ENCODE results near the gene TAS2R50. TPM values are rescaled to one million over a fixed set of nuclear protein-coding genes. Genes with fewer than 3 reads are reported as not detected.

TAS2R50 gene
- total and polyA plus RNA-seq, 9 of the 15 experiments (the other 6 are each of a cell fraction or from before 2014, with no cell fraction given) = 0.06 to 1.3 (median 0.42) TPM; not detected in 3

GRCh38 chr12:10989107-10989506, 2.4 kb upstream of the TAS2R50 start (continued):
- TF ChIP-seq ZBTB43 (CRISPR knock-in tag; IDR thresholded peaks at IDR 0.05) (no peak), U2AF2 (optimal IDR thresholded peaks at IDR 0.05; ENCODE audit: low read depth, low read length) (no peak), NFYB (IDR thresholded peaks at IDR 0.05; ENCODE audit: extremely low read depth, insufficient read length) (no peak)

GRCh38 chr12:10982244-10982643, 4.5 kb downstream of the TAS2R50 start:
- H3K9me3 ChIP-seq (replicated peaks; ENCODE audit: control insufficient read depth, insufficient read depth, low read depth, low read length) = no peaks in the 10 kb centered on the region
- no peak for DNase-seq (ENCODE audit: extremely low read depth in 1 of 4, low spot score in 3 of 4)
- no peaks in the 10 kb centered on the region for H3K79me2 ChIP-seq (ENCODE audit: control insufficient read depth, insufficient read depth, low read length)
- H3K9me1 ChIP-seq (ENCODE audit: control insufficient read depth, insufficient read depth, low read length) = no peaks in the 10 kb centered on the region
- FAIRE-seq = no peak
- no peaks in the 10 kb centered on the region for H4K20me1 ChIP-seq (replicated peaks; ENCODE audit: control insufficient read depth, insufficient read depth, low read length)
- H3K36me3 ChIP-seq (ENCODE audit: control insufficient read depth, insufficient read depth, low read length) = no peaks in the 10 kb centered on the region
- intact Hi-C loops (cut with micrococcal nuclease) = no loop called here
- H2AFZ ChIP-seq (ENCODE audit: low read depth, low read length) = no peak overlapping the region
- ChIA-PET CTCF (ENCODE audit: low intra/inter-chr PET ratio) (no interaction called here), POLR2A (no interaction called here)
- H3K4me1 ChIP-seq (replicated peaks in 1 of 2; ENCODE audit: control insufficient read depth in 2 of 2, insufficient read depth in 2 of 2, low read length in 2 of 2) = no peaks in the 10 kb centered on the region
- H3K4me2 ChIP-seq (ENCODE audit: insufficient read depth, low read length) = no peak overlapping the region
- no peak for ATAC-seq
- whole genome bisulfite sequencing (ENCODE audit: insufficient coverage, low coverage, missing lambda C conversion rate) = 83% methylated on average over 5 of the region's 5 CpGs
- H3K27ac ChIP-seq (ENCODE audit: extremely low read depth, low read depth, low read length) = no peak overlapping the region
- H3K27me3 ChIP-seq (ENCODE audit: control insufficient read depth in 2 of 2, insufficient read depth in 2 of 2, low read length in 2 of 2) = no peaks in the 10 kb centered on the region
- TF ChIP-seq SIRT6 (IDR thresholded peaks at IDR 0.05; ENCODE audit: low read depth, low read length) (no peak), THRA (IDR thresholded peaks at IDR 0.05) (no peak), ZNF12 (CRISPR knock-in tag; IDR thresholded peaks at IDR 0.05) (no peak), ZNF766 (CRISPR knock-in tag; conservative IDR thresholded peaks at IDR 0.05) (no peak), BRF1 (IDR thresholded peaks at IDR 0.05; ENCODE audit: borderline replicate concordance, extremely low read depth, insufficient read length) (no peak), MBD2 (IDR thresholded peaks at IDR 0.05; ENCODE audit: borderline replicate concordance, low read depth) (no peak), ZFP91 (CRISPR knock-in tag; IDR thresholded peaks at IDR 0.05) (no peak), TEAD1 (CRISPR knock-in tag; IDR thresholded peaks at IDR 0.05) (no peak), ZNF311 (CRISPR knock-in tag; IDR thresholded peaks at IDR 0.05) (no peak)
- BruUV-seq (replicated peaks) = no TSS peak
- no peak overlapping the region for H3K4me3 ChIP-seq
- no peak overlapping the region for H3K9ac ChIP-seq (ENCODE audit: insufficient read depth in 1 of 2, low read depth in 2 of 2, low read length in 2 of 2)
- in situ Hi-C loops (cut with MboI) = no loop called here
